MCF 10A (cell line): ENCODE results near the gene FGF7. TPM values are rescaled to one million over a fixed set of nuclear protein-coding genes. Genes with fewer than 3 reads are reported as not detected.

Experiments used
- BruUV-seq: library from RNA; stranded (reverse); fragments of 400-500 nt; replicated peaks from 2 replicates; lab custom pipeline; 2021; lab: Mats Ljungman, UMichigan
- CTCF ChIA-PET: fragments of 300-600 bp; sonication (Branson Sonifier 250); formaldehyde crosslinking; extraction: SDS; loops from one replicate; lab custom pipeline; 2021; ENCODE audit warnings: antibody characterized with exemption, inconsistent platforms; lab: Yijun Ruan, JAX
- POLR2A ChIA-PET: fragments of 300-600, 350-650 bp; sonication (Branson Sonifier 250); formaldehyde crosslinking; extraction: SDS; loops from one replicate; lab custom pipeline; 2020; ENCODE audit warnings: antibody characterized with exemption, inconsistent platforms; lab: Yijun Ruan, JAX
- DNase-seq: peaks from one replicate; pipeline ENCODE4 v3.0.0-alpha.2; 2018; ENCODE audit not compliant: unreplicated experiment
- H3K27ac Mint-ChIP-seq: one replicate; pipeline ENCODE4 v1.8.0; 2022; ENCODE audit warnings: mild to moderate bottlenecking, low read depth, mixed read lengths; ENCODE audit not compliant: unreplicated experiment
- H3K27me3 Mint-ChIP-seq: one replicate; pipeline ENCODE4 v1.8.0; 2022; ENCODE audit warnings: mixed read lengths; ENCODE audit not compliant: insufficient read depth, unreplicated experiment
- H3K36me3 Mint-ChIP-seq: one replicate; pipeline ENCODE4 v1.8.0; 2022; ENCODE audit warnings: mild to moderate bottlenecking, moderate library complexity, mixed read lengths; ENCODE audit not compliant: insufficient read depth, unreplicated experiment
- H3K4me1 Mint-ChIP-seq: one replicate; pipeline ENCODE4 v1.8.0; 2022; ENCODE audit warnings: mixed read lengths; ENCODE audit not compliant: insufficient read depth, unreplicated experiment
- H3K4me3 Mint-ChIP-seq: one replicate; pipeline ENCODE4 v1.8.0; 2022; ENCODE audit warnings: mild to moderate bottlenecking, moderate library complexity, mixed read lengths; ENCODE audit not compliant: unreplicated experiment
- H3K9me3 Mint-ChIP-seq: one replicate; pipeline ENCODE4 v1.8.0; 2022; ENCODE audit warnings: mixed read lengths; ENCODE audit not compliant: unreplicated experiment
- intact Hi-C: fragments of 100-400 bp; cut with micrococcal nuclease; formaldehyde crosslinking; loops from 2 replicates; pipeline ENCODE4 v1.14.1; 2022
- total RNA-seq: library from RNA; stranded (reverse); gene quantifications from 2 replicates; pipeline ENCODE4 v1.2.3, GENCODE V29; 2022
- TF ChIP-seq, protein P1 (sequence below): fragments of 200-600 bp; IDR thresholded peaks from one replicate; pipeline ENCODE4 v1.8.0; 2022; ENCODE audit warnings: antibody characterized with exemption, mild to moderate bottlenecking; ENCODE audit not compliant: unreplicated experiment

Gene FGF7
- total RNA-seq, 1 experiment from 2014 or later, result 0.21 TPM

DNA sequence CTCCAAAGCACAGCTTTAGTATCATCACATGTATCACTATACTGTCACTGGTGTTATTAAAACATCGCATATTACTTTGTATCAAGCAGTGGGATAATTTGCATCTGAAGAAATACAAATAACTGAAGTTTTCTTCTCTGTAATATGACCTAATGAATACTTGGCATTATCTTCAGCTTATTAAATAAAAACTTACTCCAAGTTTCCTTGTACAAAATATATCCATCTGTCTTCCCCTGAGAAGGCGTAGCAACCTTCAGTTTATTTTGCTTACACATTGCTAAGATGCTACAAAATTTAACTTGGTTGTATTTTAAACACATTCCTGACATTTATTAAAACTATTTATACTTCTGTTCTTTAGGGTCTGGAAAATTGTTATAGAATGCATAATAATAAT, 13.7 kb downstream of the FGF7 start:
- Mint-ChIP-seq H3K36me3 (no peaks in the 10 kb centered on the region), H3K27ac (no peak overlapping the region), H3K4me1 (no peaks in the 10 kb centered on the region), H3K9me3 (no peaks in the 10 kb centered on the region), H3K27me3 (no peaks in the 10 kb centered on the region), H3K4me3 (no peak overlapping the region)
- TF ChIP-seq, protein P1, sequence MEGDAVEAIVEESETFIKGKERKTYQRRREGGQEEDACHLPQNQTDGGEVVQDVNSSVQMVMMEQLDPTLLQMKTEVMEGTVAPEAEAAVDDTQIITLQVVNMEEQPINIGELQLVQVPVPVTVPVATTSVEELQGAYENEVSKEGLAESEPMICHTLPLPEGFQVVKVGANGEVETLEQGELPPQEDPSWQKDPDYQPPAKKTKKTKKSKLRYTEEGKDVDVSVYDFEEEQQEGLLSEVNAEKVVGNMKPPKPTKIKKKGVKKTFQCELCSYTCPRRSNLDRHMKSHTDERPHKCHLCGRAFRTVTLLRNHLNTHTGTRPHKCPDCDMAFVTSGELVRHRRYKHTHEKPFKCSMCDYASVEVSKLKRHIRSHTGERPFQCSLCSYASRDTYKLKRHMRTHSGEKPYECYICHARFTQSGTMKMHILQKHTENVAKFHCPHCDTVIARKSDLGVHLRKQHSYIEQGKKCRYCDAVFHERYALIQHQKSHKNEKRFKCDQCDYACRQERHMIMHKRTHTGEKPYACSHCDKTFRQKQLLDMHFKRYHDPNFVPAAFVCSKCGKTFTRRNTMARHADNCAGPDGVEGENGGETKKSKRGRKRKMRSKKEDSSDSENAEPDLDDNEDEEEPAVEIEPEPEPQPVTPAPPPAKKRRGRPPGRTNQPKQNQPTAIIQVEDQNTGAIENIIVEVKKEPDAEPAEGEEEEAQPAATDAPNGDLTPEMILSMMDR, result no peak
- POLR2A ChIA-PET, result no interaction called here
- intact Hi-C loops, result no loop called here
- BruUV-seq, result no TSS peak
- DNase-seq, result no peak
- CTCF ChIA-PET, result interaction anchor here (0.6 kb wide), 2 partner anchors 12 to 136 kb away, joined by 3 read pairs; no protein-coding TSS in a partner anchor

DNA sequence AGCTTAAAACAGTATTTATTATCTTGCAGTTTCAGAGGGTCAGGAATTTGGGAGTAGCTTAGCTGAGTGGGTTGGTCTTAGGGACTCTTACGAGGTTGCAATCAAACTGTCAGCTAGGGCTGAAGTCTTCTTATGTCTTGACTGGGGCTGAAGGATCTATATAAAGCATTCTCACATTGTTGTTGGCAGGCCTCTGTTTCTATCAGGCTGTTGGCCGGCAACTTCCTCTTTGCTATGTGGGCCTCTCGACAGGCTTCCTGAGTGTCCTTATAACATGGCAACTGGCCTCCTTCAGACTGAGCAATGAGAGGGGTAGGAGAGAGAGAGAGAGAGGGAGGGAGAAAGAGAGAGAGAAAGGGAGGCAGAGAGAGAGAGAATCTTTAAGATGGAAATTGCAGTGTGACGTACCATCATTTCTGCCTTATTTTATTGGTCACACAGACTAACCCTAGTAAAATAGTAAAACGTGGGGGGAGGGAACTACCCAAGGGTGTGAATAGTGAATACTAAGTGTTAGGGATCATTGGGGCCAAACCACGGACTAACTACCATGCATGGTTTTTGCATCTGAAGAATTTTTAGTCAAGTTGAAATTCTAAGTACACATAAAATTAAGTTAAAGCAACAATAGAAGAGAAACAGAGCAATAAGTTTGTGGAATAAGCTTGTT, 16.1 kb downstream of the FGF7 start:
- Mint-ChIP-seq H3K36me3 (no peaks in the 10 kb centered on the region), H3K27me3 (no peaks in the 10 kb centered on the region), H3K9me3 (no peaks in the 10 kb centered on the region), H3K4me3 (no peak overlapping the region), H3K4me1 (no peaks in the 10 kb centered on the region), H3K27ac (no peak overlapping the region)
- BruUV-seq, result no TSS peak
- TF ChIP-seq, protein P1, result no peak
- no peak for DNase-seq
- intact Hi-C loops, result no loop called here
- POLR2A ChIA-PET, result interaction anchor here (0.6 kb wide), 1 partner anchor 223 kb away, joined by 3 read pairs; no protein-coding TSS in a partner anchor
- CTCF ChIA-PET, result interaction anchor here (0.7 kb wide), 1 partner anchor 697 kb away, joined by 3 read pairs; no protein-coding TSS in a partner anchor

DNA sequence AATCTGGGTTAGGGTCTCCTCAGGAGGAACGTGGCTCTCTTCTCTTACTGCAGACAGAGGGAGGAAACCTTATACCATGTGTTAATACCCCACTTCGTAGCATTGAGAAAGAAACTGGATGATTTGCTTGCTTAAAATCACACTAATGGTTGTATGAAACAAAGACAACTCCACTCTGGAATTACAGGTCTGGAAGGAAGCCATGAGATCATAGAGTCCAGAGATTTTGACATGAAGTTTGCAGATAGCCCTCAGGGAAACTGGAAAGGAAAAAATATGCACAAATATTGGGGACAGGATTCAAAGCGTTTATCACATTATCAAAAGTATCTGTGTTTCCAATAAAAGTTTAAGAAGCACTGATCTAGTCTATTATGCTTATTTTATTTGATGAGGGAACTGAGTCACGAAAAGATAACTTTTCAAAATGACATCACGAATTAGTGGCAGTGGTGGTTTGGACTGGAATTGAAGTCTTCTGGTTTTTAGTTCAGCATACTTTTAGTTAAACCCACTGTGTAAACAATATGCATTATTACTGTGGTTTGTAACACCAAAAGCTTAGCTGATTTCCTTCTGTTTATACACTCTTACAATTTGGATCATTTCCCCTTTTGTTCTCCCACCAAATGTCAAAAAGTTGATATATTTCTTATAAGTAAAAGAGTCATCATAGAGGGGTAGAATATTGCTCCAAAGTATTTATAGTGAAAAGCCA, 16.8 kb downstream of the FGF7 start:
- DNase-seq, result no peak
- ChIA-PET CTCF (interaction anchor here (0.7 kb wide), 1 partner anchor 697 kb away, joined by 3 read pairs; no protein-coding TSS in a partner anchor), POLR2A (interaction anchor here (0.6 kb wide), 1 partner anchor 222 kb away, joined by 3 read pairs; no protein-coding TSS in a partner anchor)
- no peak overlapping the region for H3K4me3 Mint-ChIP-seq
- TF ChIP-seq, protein P1, result no peak
- H3K4me1 Mint-ChIP-seq, result no peaks in the 10 kb centered on the region
- intact Hi-C loops, result no loop called here
- H3K27ac Mint-ChIP-seq, result no peak overlapping the region
- H3K9me3 Mint-ChIP-seq, result no peaks in the 10 kb centered on the region
- H3K27me3 Mint-ChIP-seq, result no peaks in the 10 kb centered on the region
- no peaks in the 10 kb centered on the region for H3K36me3 Mint-ChIP-seq
- BruUV-seq, result no TSS peak

DNA sequence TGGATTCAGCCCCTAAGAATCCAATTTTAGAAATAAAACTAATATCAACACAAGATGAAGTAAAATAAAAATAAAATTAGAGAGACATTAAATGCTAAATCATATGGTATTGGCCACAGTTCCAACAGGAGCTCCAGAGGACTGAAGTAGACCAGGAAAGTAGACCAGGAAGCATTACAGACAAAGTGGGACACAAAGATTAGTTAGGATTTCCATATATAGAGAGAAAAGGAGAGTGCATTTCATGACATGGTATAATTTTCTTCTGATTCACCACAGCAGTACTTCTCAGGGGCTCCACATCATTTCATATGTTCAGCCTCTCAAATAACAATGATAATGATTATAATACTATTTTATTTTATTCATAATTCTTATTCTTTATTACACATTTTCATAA, 18.3 kb downstream of the FGF7 start:
- no TSS peak for BruUV-seq

More for the DNA sequence above, 18.3 kb downstream of the FGF7 start:
- Mint-ChIP-seq H3K9me3 (no peaks in the 10 kb centered on the region), H3K36me3 (no peaks in the 10 kb centered on the region), H3K4me3 (no peak overlapping the region), H3K4me1 (no peaks in the 10 kb centered on the region), H3K27me3 (no peaks in the 10 kb centered on the region), H3K27ac (no peak overlapping the region)
- TF ChIP-seq, protein P1, result no peak
- intact Hi-C loops, result no loop called here
- DNase-seq, result no peak
- ChIA-PET CTCF (no interaction called here), POLR2A (no interaction called here)
